GM23248 (cell line): ENCODE results near the gene MCEMP1.

ENCODE experiments used
- EZH2 ChIP-seq: fragments of 200-600 bp; sonication (generic); IDR thresholded peaks from 2 replicates; pipeline ENCODE4 v1.6.1; 2018; ENCODE audit warnings: antibody characterized with exemption, mild to moderate bottlenecking; ENCODE audit not compliant: insufficient read depth, poor library complexity, severe bottlenecking
- EZH2phosphoT487 ChIP-seq: fragments of 200-600 bp; sonication (generic); IDR thresholded peaks from 2 replicates; pipeline ENCODE4 v1.6.1; 2018; ENCODE audit warnings: antibody characterized with exemption, moderate library complexity, mild to moderate bottlenecking, low read depth; ENCODE audit not compliant: insufficient read depth

DNA sequence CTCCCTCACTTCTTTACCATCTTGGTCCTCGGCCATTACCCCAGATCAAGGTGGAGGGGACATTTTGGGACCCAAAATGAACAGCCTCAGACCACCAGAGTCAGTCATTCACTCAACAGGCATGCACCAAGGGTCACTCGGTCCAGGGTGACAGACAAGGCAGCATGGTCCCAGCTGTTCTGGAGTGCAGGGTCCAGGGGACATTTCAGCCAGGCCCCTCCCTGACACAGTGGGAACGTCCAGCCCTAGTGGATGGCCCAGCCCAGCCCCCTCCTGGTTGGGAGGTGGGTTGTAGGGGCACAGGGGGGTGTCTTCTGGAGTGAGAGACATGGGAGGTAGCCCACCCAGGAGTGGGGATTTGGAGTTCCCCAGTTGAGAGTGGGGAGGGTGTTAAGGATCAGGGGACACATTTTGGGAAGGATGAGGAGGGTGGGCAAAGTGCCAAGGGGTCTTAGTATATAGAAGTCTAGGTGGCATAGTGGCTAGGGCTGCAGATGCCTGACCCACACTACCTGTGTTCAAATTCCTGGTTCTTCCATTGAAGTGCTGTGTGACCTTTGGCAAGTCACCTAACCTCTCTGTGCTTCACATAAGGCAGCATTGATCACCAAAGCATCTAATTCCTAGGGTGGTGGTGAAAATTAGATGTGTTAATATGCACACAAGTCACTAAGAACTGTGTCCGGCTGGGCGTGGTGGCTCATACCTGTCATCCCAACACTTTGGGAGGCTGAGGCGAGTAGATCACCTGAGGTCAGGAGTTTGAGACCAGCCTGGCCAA is 27.6 kb downstream of the MCEMP1 start:
- TF ChIP-seq EZH2 (no peak), EZH2phosphoT487 (no peak)
